ENCODE results near the gene FAM210A.

DNA sequence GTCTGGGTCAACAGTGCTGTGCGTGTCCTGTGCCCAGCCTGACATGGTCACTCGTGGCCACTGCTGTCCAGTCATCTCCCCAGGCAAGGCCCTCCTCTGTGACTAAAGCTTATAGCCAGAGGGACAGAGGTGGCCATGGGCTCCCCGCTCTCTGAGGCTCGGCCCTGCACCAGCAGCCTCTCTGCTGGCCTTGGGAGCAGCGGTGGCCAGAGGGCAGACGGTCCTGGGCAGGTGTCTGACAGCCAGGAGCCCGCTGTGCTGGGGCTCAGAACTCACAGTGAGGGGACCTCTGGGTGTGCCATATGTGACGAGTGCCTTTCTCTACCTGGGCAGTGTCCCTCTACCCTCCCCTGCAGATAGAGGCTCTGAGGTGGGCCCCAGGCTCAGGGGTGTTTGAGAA lies 98.7 kb downstream of the FAM210A start:
- TF ChIP-seq CTCF (IDR thresholded peaks at IDR 0.05): no peak
- TF ChIP-seq POLR2AphosphoS5 (IDR thresholded peaks at IDR 0.05): no peak

Measured in prostate gland (tissue), 2 donors.